Hepatic stellate cell (primary cell): ENCODE results near the gene S100A12.

Experiments
- DNase-seq: peaks from one replicate; pipeline ENCODE4 v3.0.0; 2011; ENCODE audit warnings: low spot score

S100A12 gene

GRCh38 chr1:153336650-153337049 lies 38.8 kb downstream of the S100A12 start:
- no peak for DNase-seq

GRCh38 chr1:153333902-153334301 lies 41.5 kb downstream of the S100A12 start:
- no peak for DNase-seq

GRCh38 chr1:153324912-153325311 lies 50.5 kb downstream of the S100A12 start:
- DNase-seq = no peak
